ENCODE data around the gene MAPK1.

DNA sequence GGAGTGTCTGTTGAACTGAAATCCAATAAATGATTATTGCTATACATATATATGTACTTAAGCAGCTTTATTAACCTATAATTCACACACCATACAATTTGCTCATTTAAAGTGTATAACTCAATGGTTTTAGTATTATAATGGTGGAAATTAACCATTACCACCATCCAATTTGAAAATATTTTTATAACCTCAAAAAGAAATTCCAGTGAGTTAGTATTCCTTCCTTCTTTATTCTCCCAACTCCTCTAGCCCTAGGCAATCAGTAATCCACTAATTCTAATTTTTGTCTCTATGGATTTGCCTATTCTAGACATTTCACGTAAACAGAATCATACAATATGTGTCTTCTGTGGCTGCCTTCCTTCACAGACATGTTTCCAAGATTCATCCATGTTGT, 64.8 kb downstream of the MAPK1 start:
- TF ChIP-seq, protein P1, sequence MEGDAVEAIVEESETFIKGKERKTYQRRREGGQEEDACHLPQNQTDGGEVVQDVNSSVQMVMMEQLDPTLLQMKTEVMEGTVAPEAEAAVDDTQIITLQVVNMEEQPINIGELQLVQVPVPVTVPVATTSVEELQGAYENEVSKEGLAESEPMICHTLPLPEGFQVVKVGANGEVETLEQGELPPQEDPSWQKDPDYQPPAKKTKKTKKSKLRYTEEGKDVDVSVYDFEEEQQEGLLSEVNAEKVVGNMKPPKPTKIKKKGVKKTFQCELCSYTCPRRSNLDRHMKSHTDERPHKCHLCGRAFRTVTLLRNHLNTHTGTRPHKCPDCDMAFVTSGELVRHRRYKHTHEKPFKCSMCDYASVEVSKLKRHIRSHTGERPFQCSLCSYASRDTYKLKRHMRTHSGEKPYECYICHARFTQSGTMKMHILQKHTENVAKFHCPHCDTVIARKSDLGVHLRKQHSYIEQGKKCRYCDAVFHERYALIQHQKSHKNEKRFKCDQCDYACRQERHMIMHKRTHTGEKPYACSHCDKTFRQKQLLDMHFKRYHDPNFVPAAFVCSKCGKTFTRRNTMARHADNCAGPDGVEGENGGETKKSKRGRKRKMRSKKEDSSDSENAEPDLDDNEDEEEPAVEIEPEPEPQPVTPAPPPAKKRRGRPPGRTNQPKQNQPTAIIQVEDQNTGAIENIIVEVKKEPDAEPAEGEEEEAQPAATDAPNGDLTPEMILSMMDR (IDR thresholded peaks at IDR 0.05): no peak
- no peak for TF ChIP-seq POLR2A (IDR thresholded peaks at IDR 0.05)

Measured in esophagus squamous epithelium (tissue), 4 donors.